Raji (cell line): ENCODE results near the gene GLIS1.

Source experiments
- POLR2A ChIP-seq: IDR thresholded peaks from 2 replicates; pipeline ENCODE4 v1.6.1; 2011; ENCODE audit warnings: low read depth, low read length, control low read depth; ENCODE audit not compliant: insufficient read depth

The GLIS1 gene

DNA sequence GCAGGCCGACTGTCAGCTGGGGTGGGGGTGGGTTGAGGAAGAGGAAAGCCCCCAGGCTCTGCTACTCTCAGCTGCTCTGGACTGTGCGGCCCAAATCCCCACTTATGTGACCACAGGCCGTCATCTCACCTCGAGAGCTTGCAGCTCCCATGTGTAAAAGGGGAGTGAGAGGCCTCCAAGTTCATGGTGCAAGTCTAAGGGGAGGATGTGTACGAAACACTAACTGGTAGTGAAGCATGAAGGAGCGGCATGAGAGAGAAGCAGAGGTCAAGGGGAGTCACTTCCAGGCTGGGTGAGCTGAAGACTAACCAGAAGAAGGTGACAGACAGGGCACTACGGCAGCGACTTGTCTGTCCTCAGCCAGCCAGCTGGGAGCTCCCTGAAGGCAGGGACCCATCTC lies 43.8 kb downstream of the GLIS1 start:
- TF ChIP-seq POLR2A, result no peak

DNA sequence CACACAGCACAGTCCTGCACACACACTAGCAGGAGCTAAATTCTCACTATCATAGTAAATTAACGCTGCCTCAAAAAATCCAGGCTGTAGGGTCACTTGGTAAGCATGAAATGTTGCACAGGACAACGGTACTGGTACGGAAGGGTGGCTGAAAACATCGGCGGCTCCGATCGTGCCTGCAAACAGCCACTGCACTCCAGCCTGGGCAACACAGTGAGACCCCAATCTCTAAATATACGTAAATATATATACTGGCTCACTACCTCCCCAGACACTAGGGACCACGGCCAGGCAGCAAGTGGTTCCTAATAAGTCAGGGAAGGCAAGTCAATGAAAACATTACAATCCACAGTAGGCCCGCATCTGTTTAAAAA lies 44.3 kb downstream of the GLIS1 start:
- TF ChIP-seq POLR2A, result no peak

DNA sequence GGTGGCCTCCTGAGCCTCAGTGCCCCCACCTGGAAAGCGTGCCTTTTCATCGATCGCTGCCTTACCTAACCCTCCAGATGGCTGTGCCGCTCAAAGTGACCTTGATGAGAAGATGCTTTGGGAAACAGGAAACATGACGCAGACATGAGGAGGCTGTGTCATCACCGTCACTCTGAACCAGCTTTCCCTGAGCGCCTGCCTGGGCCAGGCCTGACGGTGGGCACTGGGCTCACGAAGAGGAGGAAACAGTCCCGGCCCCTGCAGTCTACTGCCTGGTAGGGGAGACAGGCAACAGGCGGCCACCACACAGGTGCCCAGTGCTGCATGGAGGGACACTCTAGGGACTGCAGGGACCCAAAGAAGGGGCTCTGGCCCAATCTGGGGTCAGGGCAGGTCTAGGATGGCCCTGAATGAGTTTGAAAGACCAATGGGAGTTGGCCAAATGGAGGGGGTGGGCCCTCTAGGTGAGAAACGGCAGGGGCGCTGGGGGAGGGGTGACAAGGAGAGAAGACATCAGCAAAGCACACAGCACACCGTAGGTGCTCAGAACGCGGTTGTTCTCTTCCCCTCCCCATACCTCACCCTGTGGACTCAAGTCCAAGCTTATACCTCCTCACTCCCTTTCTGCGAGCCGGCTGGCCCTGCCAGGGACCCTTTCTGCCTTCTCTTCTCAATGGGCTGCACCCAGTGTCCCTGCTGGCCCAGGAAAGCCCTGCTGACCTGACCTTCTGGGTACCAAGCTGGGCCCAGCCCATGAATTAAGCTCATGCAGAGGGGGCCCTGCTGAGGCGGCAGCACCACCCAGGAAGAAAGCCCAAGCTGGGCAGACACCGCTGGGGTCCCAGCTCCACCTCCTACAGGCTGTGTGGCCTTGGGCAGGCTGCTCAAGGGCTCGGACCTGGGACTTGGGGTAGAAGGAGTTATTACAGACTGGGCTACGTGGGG lies 44.9 kb downstream of the GLIS1 start:
- no peak for TF ChIP-seq POLR2A

DNA sequence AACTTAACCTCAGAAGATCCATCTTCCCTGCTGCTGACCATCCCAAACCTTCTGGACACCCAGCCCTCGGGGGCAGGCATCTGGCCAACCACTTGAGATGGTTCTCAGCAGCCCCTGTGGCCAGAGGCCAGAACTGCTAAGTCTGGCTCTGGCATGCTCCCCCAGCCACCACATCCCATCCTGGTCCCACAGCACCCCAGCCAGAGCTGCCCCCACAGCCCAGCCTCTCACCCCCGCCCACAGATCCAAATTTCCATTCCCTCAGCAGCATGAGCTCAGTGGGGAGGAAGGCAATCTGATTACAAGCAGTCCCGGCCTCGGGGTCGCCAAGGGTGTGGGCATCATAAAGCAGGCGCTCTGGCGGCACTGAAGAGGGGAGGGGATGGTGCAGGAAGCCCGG lies 45.6 kb downstream of the GLIS1 start:
- TF ChIP-seq POLR2A, result no peak

DNA sequence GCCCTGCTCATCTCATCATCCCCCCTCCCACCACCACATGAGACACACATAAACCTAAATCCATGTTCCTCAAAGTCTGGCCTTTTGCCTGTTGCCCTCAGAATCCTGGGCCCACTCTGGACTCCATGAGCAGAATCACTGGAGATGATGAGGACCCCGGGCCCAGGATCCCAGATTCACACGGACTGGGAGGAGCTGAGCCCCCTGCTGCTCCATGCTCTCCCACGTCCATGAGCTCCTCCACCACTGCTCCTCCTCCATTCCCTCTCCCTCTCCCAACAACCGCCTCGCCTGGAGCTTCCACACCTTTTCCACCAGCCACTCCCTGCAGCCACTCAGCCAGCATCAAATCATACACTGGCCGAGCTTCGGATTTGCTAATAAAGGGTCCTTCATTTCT lies 47.6 kb downstream of the GLIS1 start:
- TF ChIP-seq POLR2A, result no peak

DNA sequence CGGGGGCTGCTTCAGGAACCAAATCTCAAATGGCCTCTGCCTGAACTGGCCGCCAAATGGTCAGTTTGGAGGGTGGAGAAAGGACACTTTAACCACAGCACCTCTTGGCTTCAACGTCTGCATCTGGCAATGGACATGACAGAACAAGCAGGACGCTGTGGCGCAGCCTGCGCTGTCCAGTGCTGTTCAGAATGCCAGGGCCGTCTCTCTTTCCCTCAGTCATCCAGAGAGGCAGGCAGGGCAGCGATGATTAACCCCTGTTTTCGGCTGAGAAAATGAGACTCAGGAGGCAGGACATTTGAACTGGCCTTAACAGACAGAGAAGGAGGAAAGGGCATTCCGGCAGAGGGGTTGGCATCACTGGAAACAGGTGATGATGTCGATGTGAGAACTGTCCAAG lies 48.6 kb downstream of the GLIS1 start:
- TF ChIP-seq POLR2A, result no peak

DNA sequence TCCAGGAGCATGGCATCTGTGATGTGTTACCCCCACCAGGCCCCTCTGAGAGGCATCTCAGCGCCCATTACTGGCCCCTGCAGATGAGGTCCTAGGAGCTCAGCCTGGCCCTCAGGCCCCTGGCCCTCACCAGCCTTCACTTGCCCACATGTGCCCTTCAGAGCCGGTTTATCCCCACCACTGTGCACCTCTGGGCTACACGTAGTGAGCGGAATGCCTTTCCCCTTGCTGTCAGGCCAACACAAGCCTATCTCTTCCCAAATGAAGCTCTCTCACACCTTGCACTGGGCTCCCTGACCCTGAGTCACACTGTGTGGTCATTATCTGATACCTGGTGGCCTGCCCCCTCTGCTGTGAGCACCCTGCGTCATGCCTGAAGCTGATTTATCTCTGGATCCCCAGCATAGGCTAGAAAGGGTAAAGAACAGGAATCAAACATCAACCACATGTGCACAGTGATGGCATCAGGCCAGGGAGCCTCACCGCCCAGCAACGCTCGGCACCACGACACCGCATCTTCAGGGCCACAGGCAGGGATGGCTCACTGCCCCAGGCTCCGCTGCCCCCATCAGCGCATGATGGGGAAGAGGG lies 49.1 kb downstream of the GLIS1 start:
- TF ChIP-seq POLR2A, result no peak

DNA sequence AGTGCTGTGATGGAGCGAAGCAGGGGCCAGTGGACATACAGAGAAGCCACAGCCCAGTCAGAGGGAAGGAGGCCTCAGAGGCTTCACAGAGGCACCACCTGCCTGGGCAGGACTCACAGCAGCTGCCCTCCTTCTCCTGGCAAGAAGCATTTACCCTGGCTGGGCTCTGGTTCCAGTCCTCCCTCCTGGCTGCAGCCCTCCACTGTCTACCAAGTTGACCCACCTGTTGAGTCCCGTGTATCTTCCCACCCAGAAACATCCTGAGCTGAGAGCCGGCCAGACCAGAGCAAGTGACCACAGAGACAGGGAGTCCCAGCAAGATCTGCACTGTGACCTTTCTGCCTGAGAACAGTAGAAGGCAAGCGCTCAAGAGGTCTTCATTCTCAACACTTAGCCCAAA lies 49.7 kb downstream of the GLIS1 start:
- no peak for TF ChIP-seq POLR2A

DNA sequence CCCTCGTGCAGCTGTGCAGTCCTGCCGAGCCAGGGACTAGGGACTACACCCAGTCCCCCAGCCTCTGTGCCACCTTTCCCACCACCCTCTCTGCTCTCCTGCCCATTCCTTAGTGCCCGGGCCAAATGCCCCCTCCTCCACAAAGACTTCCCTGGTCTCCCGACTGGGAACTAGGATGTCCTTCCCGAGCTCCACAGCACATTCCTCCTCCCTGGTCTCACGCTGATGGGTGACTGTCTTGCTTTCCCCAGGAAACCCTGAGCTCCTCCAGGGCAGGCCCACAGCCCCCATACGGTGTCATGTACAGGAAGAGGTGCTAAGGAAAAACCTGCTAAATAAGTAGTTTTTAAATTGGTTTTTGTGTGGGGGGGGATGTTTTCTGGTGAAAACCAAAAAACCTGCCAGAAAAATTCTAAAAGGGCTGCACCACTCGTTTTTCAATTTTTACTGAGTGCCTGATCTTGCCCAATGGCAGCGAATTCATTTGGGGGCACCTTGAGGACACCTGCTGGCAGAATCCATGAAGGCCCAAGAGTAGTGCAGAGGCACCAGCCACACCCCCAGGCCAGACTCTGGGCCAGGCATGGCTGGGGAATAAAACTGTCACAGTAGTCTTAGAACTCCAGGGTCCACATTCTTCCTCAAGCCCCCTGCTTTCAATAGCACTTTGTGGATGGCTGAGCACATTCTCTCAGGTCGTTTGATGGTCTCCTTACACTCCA lies 50.4 kb downstream of the GLIS1 start:
- no peak for TF ChIP-seq POLR2A

DNA sequence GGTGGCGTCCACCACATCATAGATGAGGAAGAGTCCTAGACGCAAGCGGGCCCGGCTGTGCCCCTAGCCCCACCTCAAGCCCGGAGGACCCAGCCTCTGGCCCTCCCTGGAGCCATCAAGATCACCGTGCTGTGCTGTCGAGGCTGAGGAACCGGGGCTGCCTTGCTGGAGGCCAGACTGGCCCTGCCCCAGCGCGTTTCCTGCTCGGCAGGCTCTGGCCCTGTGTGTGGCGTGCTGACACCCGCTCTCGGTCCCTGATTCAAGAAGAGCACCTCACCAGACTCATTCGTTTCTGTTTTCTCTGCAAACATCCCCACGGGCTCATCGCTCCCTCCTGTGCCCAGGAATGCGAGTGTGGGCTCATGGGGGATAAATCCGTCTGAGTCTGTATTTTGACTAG lies 51.1 kb downstream of the GLIS1 start:
- no peak for TF ChIP-seq POLR2A

DNA sequence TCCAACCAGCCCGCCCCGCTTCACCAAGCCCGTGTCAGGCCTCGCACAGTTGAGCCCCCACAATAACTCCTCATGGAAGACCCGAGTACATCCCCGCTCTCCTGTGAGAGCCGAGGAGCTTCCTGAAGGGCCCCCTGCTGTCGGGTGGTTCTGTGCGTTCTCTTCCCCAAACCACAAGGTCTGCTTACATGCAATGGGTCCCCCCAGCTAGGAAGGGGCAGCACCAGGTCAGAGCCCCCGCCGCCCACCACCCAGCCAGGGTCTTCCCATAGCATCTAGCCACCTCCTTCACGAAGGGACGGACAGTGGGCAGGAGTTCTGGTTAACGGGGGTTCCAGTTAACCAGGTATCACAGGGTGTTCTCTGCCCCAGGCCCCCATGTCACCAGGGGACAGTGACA lies 51.5 kb downstream of the GLIS1 start:
- TF ChIP-seq POLR2A, result no peak

DNA sequence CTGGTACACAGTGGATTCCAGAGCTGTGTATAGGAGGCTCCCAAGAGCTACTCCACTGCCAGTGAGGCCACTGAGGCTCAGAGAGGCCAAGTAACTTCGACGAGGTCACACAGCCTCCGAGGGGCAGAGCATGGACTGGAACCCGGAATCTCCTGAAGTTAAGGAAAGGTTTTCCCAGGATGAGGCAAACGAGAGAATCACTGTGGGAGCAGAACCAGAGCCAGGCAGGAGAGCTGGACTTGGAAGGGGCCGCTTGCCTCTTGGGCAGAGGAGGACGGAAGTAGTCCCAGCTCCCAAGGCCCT lies 52.0 kb downstream of the GLIS1 start:
- no peak for TF ChIP-seq POLR2A

DNA sequence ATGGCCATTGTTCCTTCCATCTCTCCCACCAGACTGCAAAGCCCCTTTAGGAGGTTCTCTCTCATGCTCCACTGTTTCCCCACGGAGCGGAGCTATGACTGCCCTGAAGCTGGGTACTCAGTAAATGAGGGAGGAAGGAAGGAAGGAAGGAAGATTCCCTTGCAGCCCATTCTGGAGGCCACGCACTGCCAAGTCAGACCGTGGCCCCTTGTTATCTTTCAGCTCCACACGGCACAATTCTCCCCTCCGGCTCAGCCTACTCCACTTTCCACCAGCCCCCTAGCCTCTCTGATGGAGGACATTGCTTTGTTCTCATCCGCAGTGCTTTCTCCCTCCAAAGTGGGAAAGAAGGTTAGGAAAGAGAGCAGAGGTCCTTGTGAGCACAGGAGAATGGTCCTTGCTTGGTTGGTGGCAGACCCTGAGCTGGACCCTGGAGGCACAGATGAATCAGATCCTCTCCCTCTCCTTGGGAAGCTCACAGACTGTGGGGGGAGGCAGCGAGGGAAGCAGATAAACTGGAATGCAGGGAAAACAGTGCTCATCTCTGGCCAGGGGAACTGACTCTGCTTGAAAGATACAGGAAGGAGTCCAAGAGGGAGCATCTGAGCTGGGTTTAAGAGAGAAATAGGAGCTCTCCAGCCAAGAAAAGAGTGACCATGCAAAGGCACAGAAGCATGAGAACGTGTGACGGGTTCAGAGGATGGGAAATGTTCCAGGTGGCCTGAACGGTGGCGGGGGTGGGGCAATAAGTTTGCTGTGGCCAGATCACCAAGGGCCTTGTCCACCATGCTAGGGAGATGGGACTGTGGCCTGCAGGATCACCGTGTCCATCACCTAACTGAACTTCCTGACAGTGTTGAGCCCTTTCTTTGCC lies 52.6 kb downstream of the GLIS1 start:
- no peak for TF ChIP-seq POLR2A

DNA sequence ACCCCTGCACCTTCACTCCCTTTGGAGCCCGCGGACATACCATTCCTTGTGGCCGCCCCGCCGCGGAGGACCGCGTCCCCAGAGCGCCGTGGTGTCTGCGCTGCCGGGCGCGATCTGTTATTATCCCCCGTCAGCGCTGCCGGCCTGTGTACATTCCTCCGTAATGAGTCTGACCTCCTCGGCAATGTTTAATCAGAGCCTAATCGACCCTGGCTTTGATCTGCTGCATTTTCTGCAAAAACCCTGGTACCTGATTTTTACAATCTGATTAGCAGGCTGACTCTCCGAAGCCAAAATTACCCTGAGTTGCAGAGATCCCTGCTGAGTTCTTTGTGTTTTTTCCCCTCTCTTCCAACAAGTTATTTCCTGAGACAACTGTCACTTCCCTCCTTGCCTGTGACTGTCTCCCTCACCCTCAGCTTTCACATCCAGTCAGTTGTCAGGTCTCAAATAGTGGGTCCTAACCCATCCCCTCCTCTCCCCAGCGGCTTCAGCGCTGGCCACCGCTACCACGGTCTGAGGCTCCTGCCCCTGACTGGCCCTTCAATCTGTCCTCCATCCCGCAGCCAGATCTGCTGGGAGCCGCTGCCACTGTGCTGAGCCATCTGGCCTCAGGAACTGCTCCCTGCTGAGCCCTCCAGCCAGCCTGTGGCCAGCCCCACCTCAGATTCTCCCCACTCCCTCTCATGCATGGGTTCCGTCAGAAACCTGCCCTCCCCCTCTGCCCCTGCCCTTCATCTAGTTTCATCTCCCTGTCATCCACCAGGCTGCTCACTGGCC lies 53.5 kb downstream of the GLIS1 start:
- no peak for TF ChIP-seq POLR2A
